ENCODE data around the gene KCNK6. TPM values are rescaled to one million over a fixed set of nuclear protein-coding genes. Genes with fewer than 3 reads are reported as not detected.

KCNK6 gene
- total RNA-seq, 1 donor from 2014 or later: 19.0 TPM

GRCh38 chr19:38283271-38283670 is 36.4 kb upstream of the KCNK6 start:
- no peak for DNase-seq (ENCODE audit: low read depth)
- no peak overlapping the region for H3K4me3 ChIP-seq (ENCODE audit: low read depth, low read length)
- no peak for FAIRE-seq
- no peaks in the 10 kb centered on the region for H3K27me3 ChIP-seq (ENCODE audit: control insufficient read depth, insufficient read depth, low read length)
- H3K36me3 ChIP-seq (ENCODE audit: control insufficient read depth, insufficient read depth, low read length): peaks cover 33% of the 10 kb centered on the region
- TF ChIP-seq, protein P1, sequence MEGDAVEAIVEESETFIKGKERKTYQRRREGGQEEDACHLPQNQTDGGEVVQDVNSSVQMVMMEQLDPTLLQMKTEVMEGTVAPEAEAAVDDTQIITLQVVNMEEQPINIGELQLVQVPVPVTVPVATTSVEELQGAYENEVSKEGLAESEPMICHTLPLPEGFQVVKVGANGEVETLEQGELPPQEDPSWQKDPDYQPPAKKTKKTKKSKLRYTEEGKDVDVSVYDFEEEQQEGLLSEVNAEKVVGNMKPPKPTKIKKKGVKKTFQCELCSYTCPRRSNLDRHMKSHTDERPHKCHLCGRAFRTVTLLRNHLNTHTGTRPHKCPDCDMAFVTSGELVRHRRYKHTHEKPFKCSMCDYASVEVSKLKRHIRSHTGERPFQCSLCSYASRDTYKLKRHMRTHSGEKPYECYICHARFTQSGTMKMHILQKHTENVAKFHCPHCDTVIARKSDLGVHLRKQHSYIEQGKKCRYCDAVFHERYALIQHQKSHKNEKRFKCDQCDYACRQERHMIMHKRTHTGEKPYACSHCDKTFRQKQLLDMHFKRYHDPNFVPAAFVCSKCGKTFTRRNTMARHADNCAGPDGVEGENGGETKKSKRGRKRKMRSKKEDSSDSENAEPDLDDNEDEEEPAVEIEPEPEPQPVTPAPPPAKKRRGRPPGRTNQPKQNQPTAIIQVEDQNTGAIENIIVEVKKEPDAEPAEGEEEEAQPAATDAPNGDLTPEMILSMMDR (IDR thresholded peaks at IDR 0.05; ENCODE audit: insufficient read depth, low read length, severe bottlenecking): no peak

GRCh38 chr19:38284422-38284821 is 35.2 kb upstream of the KCNK6 start:
- Histone ChIP-seq H3K4me3 (ENCODE audit: low read depth, low read length) (no peak overlapping the region), H3K27me3 (ENCODE audit: control insufficient read depth, insufficient read depth, low read length) (no peaks in the 10 kb centered on the region), H3K36me3 (ENCODE audit: control insufficient read depth, insufficient read depth, low read length) (peaks cover 39% of the 10 kb centered on the region)
- TF ChIP-seq, protein P1 (IDR thresholded peaks at IDR 0.05; ENCODE audit: insufficient read depth, low read length, severe bottlenecking): no peak
- no peak for FAIRE-seq
- DNase-seq (ENCODE audit: low read depth): no peak

- no peak for FAIRE-seq
- Histone ChIP-seq H3K27me3 (ENCODE audit: control insufficient read depth, insufficient read depth, low read length) (no peaks in the 10 kb centered on the region), H3K4me3 (ENCODE audit: low read depth, low read length) (no peak overlapping the region), H3K36me3 (ENCODE audit: control insufficient read depth, insufficient read depth, low read length) (peaks cover 37% of the 10 kb centered on the region)
- DNase-seq (ENCODE audit: low read depth): no peak
- TF ChIP-seq, protein P1 (IDR thresholded peaks at IDR 0.05; ENCODE audit: insufficient read depth, low read length, severe bottlenecking): no peak
Observed at GRCh38 chr19:38285567-38285966, 34.1 kb upstream of the KCNK6 start.

GRCh38 chr19:38287604-38288003 is 32.0 kb upstream of the KCNK6 start:
- H3K36me3 ChIP-seq (ENCODE audit: control insufficient read depth, insufficient read depth, low read length): peaks cover 51% of the 10 kb centered on the region
- TF ChIP-seq, protein P1 (IDR thresholded peaks at IDR 0.05; ENCODE audit: insufficient read depth, low read length, severe bottlenecking): no peak
- FAIRE-seq (no peak), DNase-seq (ENCODE audit: low read depth) (no peak)
- H3K4me3 ChIP-seq (ENCODE audit: low read depth, low read length): no peak overlapping the region
- H3K27me3 ChIP-seq (ENCODE audit: control insufficient read depth, insufficient read depth, low read length): no peaks in the 10 kb centered on the region

DNA sequence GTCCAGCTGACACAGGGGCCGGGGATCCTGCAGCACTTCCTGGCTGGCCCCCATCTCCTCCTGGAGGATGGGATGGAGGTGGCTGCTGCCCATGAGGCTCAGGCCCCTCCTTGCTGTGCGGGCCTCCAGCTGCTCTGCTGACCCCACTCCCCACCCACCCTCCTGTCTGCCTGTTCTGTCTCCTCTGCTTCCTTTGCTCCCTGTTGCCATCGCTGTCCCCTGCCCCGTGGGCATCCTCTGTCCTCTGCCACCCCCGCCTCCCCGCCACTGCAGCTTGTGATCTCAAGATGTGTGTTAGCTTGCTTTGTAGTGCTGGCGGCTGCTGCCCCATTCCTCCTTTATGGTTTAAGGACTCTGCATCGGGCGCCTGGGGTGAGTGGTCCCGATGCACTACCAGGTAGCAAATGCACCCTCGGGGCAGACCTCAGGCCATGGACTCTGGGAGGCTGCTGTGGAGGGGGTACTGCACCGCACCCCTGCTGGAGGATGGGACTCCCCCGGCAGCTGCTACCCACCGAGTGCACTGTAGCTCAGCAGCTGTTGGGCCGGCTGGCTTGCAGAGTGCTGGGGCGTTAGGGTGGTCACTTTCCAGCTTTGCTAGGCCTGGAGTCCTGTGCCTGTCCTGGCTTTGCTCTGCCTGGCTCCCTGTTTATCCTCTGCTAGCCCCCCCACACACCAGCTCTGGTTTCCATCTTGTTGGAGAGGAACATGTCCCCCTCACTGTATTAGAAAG is 31.4 kb upstream of the KCNK6 start:
- Histone ChIP-seq H3K36me3 (ENCODE audit: control insufficient read depth, insufficient read depth, low read length) (peaks cover 54% of the 10 kb centered on the region), H3K4me3 (ENCODE audit: low read depth, low read length) (no peak overlapping the region), H3K27me3 (ENCODE audit: control insufficient read depth, insufficient read depth, low read length) (no peaks in the 10 kb centered on the region)
- TF ChIP-seq, protein P1 (IDR thresholded peaks at IDR 0.05; ENCODE audit: insufficient read depth, low read length, severe bottlenecking): no peak
- FAIRE-seq (no peak), DNase-seq (ENCODE audit: low read depth) (no peak)

DNA sequence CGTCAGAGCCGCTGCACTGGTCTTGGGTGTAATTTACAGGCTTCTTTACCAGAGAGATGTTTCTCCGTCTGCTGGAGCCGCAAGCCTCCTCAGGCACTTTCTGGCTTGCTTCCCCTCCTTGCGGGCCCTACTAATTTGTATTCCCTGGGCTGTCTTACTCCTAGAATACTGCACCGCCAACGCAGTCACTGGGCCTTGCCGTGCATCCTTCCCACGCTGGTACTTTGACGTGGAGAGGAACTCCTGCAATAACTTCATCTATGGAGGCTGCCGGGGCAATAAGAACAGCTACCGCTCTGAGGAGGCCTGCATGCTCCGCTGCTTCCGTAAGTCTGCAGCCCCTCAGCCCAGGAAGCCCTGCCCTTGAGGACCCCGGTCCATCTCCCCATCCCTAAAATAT is 29.7 kb upstream of the KCNK6 start:
- FAIRE-seq (no peak), DNase-seq (ENCODE audit: low read depth) (no peak)
- Histone ChIP-seq H3K4me3 (ENCODE audit: low read depth, low read length) (no peak overlapping the region), H3K27me3 (ENCODE audit: control insufficient read depth, insufficient read depth, low read length) (no peaks in the 10 kb centered on the region), H3K36me3 (ENCODE audit: control insufficient read depth, insufficient read depth, low read length) (peaks cover 52% of the 10 kb centered on the region)
- TF ChIP-seq, protein P1 (IDR thresholded peaks at IDR 0.05; ENCODE audit: insufficient read depth, low read length, severe bottlenecking): no peak
